Neural crest cell (in vitro differentiated cells): ENCODE results near the gene USP21. TPM values are rescaled to one million over a fixed set of nuclear protein-coding genes. Genes with fewer than 3 reads are reported as not detected.
"Not testable (repeated sequence)": the region's sequence is repeated elsewhere in the genome, so short reads cannot be mapped to it uniquely, and the experiment has no call there.

Experiments used
- DNase-seq: peaks from one replicate; pipeline ENCODE4 v3.0.0; 2021; ENCODE audit warnings: low read depth, mixed read lengths, low spot score
- H3K27ac Mint-ChIP-seq: one replicate; pipeline ENCODE4 v1.8.0; 2021; ENCODE audit warnings: mild to moderate bottlenecking, mixed read lengths; ENCODE audit not compliant: unreplicated experiment
- H3K27me3 Mint-ChIP-seq: 2 replicates; pipeline ENCODE4 v1.8.0; 2021; ENCODE audit warnings: low read depth, mild to moderate bottlenecking, mixed read lengths
- H3K36me3 Mint-ChIP-seq: 2 replicates; pipeline ENCODE4 v1.8.0; 2021; ENCODE audit warnings: low read depth, mild to moderate bottlenecking, mixed read lengths
- H3K4me1 Mint-ChIP-seq: 2 replicates; pipeline ENCODE4 v1.8.0; 2021; ENCODE audit warnings: mixed read lengths
- H3K4me3 Mint-ChIP-seq: one replicate; pipeline ENCODE4 v1.8.0; 2021; ENCODE audit warnings: mild to moderate bottlenecking, mixed read lengths
- H3K9me3 Mint-ChIP-seq: 2 replicates; pipeline ENCODE4 v1.8.0; 2021; ENCODE audit warnings: mixed read lengths
- CTCF ChIP-seq: fragments of 200-600 bp; sonication (generic); conservative IDR thresholded peaks from 2 replicates; pipeline ENCODE4 v1.5.0; 2021; ENCODE audit warnings: antibody characterized with exemption, mild to moderate bottlenecking
- total RNA-seq: library from RNA; stranded (reverse); gene quantifications from 2 replicates; pipeline ENCODE4 v1.2.1, GENCODE V29; 2021

USP21 gene
- total RNA-seq, 1 donor from 2014 or later = 45.2 TPM

DNA sequence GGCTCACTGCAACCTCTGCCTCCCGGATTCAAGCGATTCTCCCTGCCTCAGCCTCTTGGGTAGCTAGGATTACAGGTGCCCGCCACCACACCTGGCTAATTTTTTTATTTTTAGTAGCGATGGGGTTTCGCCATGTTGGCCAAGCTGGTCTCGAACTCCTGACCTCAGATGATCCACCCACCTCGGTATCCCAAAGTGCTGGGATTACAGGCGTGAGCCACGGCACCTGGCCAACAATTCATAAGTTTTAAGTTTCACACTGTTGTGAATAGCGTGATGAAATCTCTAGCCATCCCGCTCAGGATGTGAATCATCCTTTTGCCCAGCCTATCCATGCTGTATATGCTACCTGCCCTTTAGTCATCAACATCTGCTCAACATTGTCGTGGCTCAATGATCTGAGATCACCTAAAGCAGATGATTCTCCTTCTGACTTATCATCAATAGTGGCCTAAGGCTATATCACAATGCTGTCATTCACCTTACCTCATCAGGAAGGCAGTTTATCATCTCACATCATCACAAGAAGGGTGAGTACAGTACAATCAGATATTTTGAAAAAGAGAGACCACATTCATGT lies 44.1 kb upstream of the USP21 start:
- Mint-ChIP-seq H3K4me3 (peak overlapping the region; percentile 98), H3K27ac (no peak overlapping the region), H3K36me3 (peaks cover 4% of the 10 kb centered on the region), H3K4me1 (peaks cover 37% of the 10 kb centered on the region), H3K27me3 (no peaks in the 10 kb centered on the region), H3K9me3 (no peaks in the 10 kb centered on the region)
- no peak for DNase-seq
- TF ChIP-seq CTCF = no peak

- H3K27me3 Mint-ChIP-seq, H3K9me3 Mint-ChIP-seq, H3K36me3 Mint-ChIP-seq, DNase-seq, H3K27ac Mint-ChIP-seq: not testable (repeated sequence)
- Mint-ChIP-seq H3K4me3 (peak overlapping the region; percentile 98), H3K4me1 (peaks cover 37% of the 10 kb centered on the region)
Measured at GRCh38 chr1:161115961-161116360, 43.3 kb upstream of the USP21 start.

DNA sequence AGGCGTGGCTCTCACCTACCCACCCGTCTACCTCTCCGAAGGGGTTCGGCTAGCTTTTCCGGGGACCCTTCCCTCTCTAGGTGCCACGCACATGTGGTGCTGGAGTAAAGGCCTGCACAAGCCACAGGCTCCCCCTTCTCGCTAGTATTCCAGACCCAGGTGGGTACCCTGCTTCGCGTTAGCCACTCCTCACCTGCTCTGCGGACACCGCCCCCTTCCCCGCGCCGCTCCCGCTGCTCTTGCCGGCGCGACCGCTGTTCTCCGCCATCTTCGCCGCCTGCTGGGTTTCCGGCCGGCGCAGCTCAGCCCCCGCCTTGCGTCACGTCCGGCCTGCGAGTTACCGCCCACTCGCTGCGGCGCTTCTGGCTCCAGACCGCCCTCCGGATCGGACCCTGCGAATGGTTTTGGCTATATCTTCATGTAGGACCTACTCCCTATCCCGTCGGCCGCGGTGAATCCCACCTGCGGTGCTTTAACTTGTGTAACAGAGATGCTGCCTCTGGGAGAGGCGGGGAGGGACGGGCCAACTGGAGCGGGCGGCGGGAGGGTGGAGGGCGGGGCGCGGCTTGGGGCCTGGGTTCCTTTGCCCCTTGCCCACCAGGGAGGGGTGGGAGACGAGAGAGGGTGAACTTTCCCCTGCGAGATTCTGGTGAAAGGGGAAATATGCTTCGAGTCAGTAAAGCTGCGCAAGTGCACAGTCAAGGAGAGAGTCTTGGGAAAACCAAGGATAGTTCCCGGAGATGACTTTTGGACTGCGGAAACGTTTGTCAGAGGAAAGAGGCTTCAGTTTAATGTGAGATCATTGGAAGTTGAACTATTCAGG lies 41.3 kb upstream of the USP21 start, which contains the start of the genes NIT1 and PFDN2:
Gene NIT1 (plus strand): TSS at position 347 of the 823 bp plus-strand sequence. CDS start 72 bp downstream, at position 419.
Gene PFDN2 (minus strand): TSS at position 279 of the 823 bp plus-strand sequence. CDS start 11 bp downstream, at position 268.
- Mint-ChIP-seq H3K4me1 (peaks cover 37% of the 10 kb centered on the region), H3K4me3 (peak within 1 kb of the TSS; percentile 98), H3K36me3 (peaks cover 9% of the 10 kb centered on the region), H3K9me3 (no peaks in the 10 kb centered on the region), H3K27ac (peak within 1 kb of the TSS; percentile 95), H3K27me3 (no peaks in the 10 kb centered on the region)
- no peak for TF ChIP-seq CTCF
- DNase-seq = peak; percentile 74

GRCh38 chr1:161119092-161119903 lies 40.0 kb upstream of the USP21 start:
- H3K4me1 Mint-ChIP-seq = peaks cover 37% of the 10 kb centered on the region
- H3K9me3 Mint-ChIP-seq = no peaks in the 10 kb centered on the region
- peak; percentile 53 for TF ChIP-seq CTCF
- DNase-seq = no peak
- H3K36me3 Mint-ChIP-seq = peaks cover 12% of the 10 kb centered on the region
- H3K4me3 Mint-ChIP-seq = peak overlapping the region; percentile 98
- H3K27me3 Mint-ChIP-seq = no peaks in the 10 kb centered on the region
- peak overlapping the region; percentile 27 for H3K27ac Mint-ChIP-seq

DNA sequence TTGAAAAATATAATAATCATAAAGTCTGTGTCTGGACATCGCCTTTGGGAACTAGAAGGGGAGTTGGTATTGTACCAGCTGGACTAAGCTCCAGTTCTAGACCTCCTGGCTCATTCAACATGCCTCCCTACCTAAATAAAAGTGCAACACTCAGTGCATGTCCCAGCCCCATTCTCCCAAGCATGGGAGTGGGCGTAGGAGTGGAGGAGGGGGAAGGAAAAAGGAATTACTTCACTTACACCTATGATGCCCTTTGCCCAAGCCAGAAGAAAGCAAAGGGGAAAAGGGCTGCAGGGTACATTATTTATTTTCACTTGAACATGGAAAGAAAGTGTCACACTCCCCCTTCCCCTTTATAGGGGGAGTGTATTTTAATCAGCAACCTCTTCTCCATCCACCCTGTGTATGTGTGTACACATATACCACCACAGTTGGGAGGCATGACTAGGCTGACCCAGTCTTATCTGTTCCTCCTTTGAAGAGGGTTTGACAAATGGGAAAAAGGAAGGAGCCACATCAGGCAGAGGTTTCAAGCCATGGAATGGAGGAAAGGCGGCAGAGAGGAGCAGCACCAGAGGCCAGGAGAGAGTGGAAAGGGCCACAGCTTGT lies 38.2 kb upstream of the USP21 start:
- Mint-ChIP-seq H3K27ac (no peak overlapping the region), H3K9me3 (no peaks in the 10 kb centered on the region)

More for the DNA sequence above, 38.2 kb upstream of the USP21 start:
- H3K4me3 Mint-ChIP-seq = peak overlapping the region; percentile 70
- H3K36me3 Mint-ChIP-seq = peaks cover 17% of the 10 kb centered on the region
- DNase-seq = no peak
- TF ChIP-seq CTCF = no peak
- peaks cover 30% of the 10 kb centered on the region for H3K4me1 Mint-ChIP-seq
- no peaks in the 10 kb centered on the region for H3K27me3 Mint-ChIP-seq
